ENCODE measurements around the gene PSD4.

The PSD4 gene

GRCh38 chr2:113173542-113174375 is at the start of gene PSD4:
Gene PSD4 (plus strand): TSS chr2:113173971. CDS start chr2:113182457, 8,486 bp downstream.
- DNase-seq, result peak; percentile 95

DNA sequence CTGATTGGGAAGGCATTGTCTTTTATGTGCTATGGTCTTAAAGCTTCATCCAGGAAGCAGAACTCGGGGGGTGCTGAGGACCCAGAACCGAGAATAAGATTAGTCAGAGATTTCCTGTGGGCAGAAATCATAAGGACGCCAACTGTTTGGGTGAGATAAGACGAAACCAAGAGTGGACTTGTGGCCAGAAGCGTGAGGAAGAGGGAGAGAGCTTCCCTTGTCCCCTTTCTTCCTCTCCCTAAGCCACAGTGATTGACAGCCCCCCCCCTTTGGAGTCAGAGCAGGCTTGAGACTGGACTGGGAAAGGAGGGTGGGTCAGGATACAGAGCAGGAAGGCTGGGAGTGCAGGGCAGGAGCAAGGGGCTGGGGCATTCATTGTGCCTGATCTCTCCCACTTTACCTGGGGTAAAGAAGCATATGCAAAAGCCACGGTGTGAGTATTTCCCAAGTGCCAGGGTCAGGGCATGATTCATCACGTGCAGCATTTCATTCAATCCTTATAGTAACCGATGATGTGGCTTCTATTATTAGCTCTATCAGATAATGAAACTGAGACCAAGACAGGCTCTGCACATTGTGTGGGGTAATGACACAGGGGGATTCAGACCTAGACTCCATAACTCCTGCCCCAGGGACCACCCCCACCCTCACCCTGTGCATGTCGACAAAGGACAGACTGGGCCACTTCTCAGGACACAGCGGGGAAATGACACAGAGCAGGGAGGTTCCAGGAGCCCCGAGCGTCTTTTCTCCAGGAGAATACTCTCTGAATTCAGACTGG is 49.4 kb upstream of the PSD4 start:
- DNase-seq, result peak; percentile 64

- no peak for DNase-seq
Measured at GRCh38 chr2:113124984-113125855, 48.6 kb upstream of the PSD4 start.

GRCh38 chr2:113126845-113127645 is 46.7 kb upstream of the PSD4 start, which contains the start of gene IL1RN:
Gene IL1RN (plus strand): TSS chr2:113127598. CDS start chr2:113127625, 27 bp downstream.
- peak; percentile 33 for DNase-seq

DNA sequence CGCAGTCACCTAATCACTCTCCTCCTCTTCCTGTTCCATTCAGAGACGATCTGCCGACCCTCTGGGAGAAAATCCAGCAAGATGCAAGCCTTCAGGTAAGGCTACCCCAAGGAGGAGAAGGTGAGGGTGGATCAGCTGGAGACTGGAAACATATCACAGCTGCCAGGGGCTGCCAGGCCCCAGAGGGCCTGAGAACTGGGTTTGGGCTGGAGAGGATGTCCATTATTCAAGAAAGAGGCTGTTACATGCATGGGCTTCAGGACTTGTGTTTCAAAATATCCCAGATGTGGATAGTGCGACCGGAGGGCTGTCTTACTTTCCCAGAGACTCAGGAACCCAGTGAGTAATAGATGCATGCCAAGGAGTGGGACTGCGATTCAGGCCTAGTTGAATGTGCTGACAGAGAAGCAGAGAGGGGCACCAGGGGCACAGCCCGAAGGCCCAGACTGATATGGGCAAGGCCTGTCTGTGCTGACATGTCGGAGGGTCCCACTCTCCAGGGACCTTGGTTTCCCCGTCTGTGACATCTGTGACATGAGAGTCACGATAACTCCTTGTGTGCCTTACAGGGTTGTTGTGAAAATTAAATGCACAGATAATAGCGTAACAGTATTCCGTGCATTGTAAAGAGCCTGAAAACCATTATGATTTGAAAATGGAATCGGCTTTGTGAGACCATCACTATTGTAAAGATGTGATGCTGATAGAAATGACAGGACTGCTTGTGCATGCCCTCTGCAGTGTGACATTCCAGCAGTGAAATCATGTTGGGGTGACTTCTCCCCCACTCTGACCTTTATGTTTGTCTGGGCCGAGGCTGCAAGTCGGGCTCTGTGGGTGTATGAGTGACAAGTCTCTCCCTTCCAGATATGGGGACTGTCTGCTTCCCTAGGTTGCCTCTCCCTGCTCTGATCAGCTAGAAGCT is 45.9 kb upstream of the PSD4 start:
- no peak for DNase-seq

GRCh38 chr2:113129519-113130078 is 44.2 kb upstream of the PSD4 start:
- no peak for DNase-seq

DNA sequence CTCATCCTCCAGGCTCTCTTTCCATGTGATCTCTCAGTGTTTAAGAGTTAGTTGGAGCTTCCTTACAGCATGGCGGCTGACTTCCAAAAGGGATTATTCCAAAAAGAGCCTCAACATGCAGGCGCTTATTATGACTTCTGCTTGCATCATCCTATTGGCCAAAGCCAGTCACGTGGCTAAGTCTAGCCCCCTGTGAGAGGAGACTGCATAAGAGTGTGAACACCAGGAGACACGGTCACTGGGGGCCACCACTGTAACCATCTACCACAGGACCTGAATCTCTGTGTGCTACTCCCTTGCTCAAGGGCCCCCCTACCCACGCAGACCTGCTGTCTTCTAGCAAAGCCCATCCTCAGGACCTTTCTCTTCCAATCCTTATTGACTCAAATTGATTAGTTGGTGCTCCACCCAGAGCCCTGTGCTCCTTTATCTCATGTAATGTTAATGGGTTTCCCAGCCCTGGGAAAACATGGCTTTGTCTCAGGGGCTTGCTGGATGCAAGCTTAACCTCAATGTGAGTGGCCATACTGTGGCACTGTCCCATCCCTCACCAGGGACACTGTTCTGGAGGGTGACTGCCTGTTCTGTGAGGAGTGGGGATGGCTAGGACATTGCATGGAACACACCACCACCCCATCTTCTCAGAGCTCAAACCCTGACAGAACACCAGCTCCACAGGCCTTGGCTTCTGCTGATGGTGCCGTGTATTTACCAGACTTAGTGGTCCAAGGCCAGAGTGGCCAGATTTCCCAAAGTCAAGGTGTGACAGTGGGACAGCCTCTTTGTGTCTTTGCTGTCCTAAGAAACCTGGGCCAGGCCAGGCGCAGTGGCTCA is 42.2 kb upstream of the PSD4 start:
- DNase-seq, result no peak

GRCh38 chr2:113132414-113133021 is 41.3 kb upstream of the PSD4 start:
- no peak for DNase-seq

- DNase-seq, result peak; percentile 41
Measured at GRCh38 chr2:113133704-113134598, 39.8 kb upstream of the PSD4 start.

DNA sequence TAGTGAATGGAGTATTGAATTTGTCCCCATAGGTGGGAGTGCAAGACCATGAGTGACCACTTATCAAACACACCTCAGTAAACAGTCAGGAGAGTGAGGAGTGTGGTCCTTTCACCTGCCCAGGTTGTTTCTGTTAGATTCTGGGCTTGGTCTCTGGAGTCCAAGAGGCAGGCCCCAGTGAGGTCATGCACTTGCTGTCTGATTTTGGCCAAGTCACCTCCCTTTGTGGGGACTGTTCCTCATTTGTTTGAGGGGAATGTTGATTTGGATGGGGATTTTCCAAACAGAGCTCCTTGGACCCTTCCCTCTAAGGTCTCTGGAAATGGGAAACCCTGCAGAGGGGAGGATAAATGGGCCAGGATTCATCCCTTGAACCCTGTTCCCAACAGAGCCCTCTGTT is 39.1 kb upstream of the PSD4 start:
- no peak for DNase-seq

- peak; percentile 16 for DNase-seq
Measured at GRCh38 chr2:113135317-113135716, 38.5 kb upstream of the PSD4 start.

- peak; percentile 55 for DNase-seq
Measured at GRCh38 chr2:113136828-113137775, 36.7 kb upstream of the PSD4 start.

GRCh38 chr2:113137827-113138226 is 35.9 kb upstream of the PSD4 start:
- DNase-seq, result no peak

DNA sequence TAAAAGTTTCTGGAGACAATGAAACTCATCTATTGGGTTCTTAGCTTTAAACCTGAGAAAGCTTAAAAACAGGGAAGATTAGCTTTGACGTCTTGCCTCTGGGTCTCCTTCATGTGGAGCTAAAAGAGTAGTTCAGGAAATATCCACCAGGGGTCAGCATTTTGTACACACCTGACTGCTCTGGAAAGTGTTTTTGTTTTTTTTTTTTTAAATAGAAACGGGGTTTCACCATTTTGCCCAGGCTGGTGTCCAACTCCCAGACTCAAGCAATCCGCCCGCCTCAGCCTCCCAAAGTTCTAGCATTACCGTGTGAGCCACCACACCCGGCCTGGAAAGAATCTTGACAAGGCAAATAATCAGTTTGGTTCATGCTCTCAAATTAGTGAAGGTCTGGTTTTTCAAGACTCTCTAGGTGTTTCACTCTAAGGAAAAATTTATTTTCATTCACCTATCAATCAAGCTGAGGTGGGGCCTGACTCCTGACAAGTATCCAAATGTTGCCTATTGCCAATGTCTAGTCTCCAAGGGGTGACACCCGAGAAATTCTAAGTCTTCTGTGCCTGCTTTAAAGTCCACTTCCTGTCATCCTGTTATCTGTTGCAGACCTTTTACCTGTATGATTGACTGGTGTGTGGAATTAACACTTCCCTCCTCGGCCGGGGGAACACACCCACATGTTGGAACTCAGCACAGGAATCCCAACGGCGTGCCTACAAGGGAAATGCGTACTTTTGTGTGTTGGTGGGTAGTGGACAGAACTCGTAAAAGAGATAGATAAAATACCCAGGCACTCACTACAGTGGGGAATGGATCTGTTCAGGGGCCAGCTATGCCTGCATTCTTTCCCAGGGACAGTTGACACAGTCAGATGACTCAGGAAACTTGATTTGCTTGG is 35.1 kb upstream of the PSD4 start:
- DNase-seq, result peak; percentile 86

DNA sequence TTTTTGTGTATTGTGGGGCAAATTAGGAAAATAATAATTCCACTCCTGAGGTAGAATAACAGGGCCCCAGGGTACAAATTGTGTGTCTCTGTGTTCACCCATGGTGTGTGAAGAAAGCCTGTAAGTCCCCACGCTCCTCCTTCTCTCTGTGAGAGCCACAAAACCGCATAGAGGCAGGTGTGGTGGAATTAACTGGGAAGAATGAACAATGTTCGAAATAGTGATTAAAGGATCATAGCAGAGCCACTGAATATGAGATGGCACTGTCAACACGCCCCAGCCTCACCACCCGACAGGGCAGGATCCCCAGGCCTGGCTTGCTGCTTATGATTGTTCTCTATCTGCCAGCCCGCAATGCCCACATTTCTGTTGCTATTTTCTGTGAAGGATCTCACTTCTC is 32.3 kb upstream of the PSD4 start:
- no peak for DNase-seq

GRCh38 chr2:113142290-113142689 is 31.5 kb upstream of the PSD4 start:
- DNase-seq, result no peak

All from activated CD4-positive, alpha-beta T cell treated with anti-CD3 and anti-CD28 coated beads, Interleukin-10, Interleukin-2, amounts not matched to agents 100 ng/mL and 50 ng/mL, durations not matched to agents 16 hours and 8 hours (primary cell).